ENCODE data around the gene C10orf105. TPM values are rescaled to one million over a fixed set of nuclear protein-coding genes. Genes with fewer than 3 reads are reported as not detected.

C10orf105 gene
- total and polyA plus RNA-seq, 2 donors from 2014 or later: 0.35 TPM; not detected in 1

DNA sequence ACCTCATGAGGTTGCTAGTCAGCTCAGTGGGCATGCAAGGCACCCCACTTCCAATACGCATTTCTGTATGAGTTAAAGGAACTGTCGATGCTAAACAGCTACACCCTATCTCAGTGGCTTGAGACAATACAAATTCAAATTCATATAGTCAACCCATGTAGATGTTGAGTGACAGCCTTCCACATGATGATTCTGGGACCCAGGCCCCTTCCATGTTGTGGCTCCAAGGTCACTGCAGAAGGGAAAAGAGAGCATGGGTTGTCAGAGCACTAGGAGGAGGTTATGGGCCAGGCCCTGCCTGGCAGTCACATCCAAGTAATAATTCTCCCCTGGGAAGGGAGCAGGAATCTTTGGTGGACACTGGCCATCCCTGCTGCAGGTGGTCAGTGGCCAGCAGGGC lies 28.2 kb downstream of the C10orf105 start:
- no peak for TF ChIP-seq CTCF (IDR thresholded peaks at IDR 0.05; ENCODE audit: borderline replicate concordance, extremely low read depth, insufficient read depth)
- Histone ChIP-seq H3K9ac (ENCODE audit: low read length in 3 of 3) (no peak overlapping the region), H3K4me3 (ENCODE audit: low read length in 3 of 3) (no peak overlapping the region), H3K27me3 (ENCODE audit: control insufficient read depth, insufficient read depth, low read length) (no peaks in the 10 kb centered on the region), H3K4me1 (ENCODE audit: control insufficient read depth in 2 of 3, insufficient read depth in 2 of 3, low read depth in 1 of 3, low read length in 3 of 3) (peaks cover 0 to 13% (median 2%) of the 10 kb centered on the region in 3 donors), H3K36me3 (ENCODE audit: control insufficient read depth in 2 of 3, insufficient read depth in 3 of 3, low read length in 3 of 3) (no peaks in the 10 kb centered on the region), H3K9me3 (ENCODE audit: control insufficient read depth in 2 of 3, insufficient read depth in 1 of 3, low read length in 3 of 3) (peaks cover 0 to 4% (median 0%) of the 10 kb centered on the region in 3 donors), H3K27ac (ENCODE audit: low read depth in 2 of 2, low read length in 2 of 2) (no peak overlapping the region)
- FAIRE-seq (no peak), DNase-seq (no peak)
- intact Hi-C loops (cut with DNase I): no loop called here

DNA sequence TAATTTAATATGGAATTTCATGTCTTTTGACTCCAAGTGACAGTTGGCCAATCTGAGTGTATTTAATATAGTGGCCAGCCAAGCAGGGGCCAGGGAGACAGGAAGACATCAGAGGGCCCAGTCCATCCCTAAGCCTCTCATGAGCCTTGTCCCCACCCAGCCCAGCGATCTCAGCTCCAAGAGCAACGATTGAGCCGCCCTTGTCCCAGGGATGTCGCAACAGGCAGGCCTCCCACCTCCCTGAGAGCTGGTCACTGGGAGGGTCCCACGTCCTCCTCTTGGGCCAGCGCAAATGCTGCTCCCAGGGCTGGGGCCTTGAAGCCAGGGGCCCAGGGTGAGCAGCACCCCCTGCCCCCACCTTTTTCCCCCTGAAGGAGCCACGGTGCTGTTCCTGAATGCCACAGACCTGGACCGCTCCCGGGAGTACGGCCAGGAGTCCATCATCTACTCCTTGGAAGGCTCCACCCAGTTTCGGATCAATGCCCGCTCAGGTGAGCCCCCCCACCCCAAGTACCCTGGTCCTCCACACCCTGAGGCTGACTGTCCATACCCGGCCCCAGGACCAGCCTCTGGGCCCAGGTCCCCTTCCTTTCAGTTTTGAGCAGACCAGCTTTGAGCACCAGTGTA lies 29.4 kb downstream of the C10orf105 start:
- FAIRE-seq: no peak
- H3K27me3 ChIP-seq (ENCODE audit: control insufficient read depth, insufficient read depth, low read length): no peaks in the 10 kb centered on the region
- no peaks in the 10 kb centered on the region for H3K36me3 ChIP-seq (ENCODE audit: control insufficient read depth in 2 of 3, insufficient read depth in 3 of 3, low read length in 3 of 3)
- H3K9me3 ChIP-seq (ENCODE audit: control insufficient read depth in 2 of 3, insufficient read depth in 1 of 3, low read length in 3 of 3): peaks cover 0 to 4% (median 0%) of the 10 kb centered on the region in 3 donors
- H3K4me3 ChIP-seq (ENCODE audit: low read length in 3 of 3): no peak overlapping the region
- no peak for TF ChIP-seq CTCF (IDR thresholded peaks at IDR 0.05; ENCODE audit: borderline replicate concordance, extremely low read depth, insufficient read depth)
- no peak overlapping the region for H3K9ac ChIP-seq (ENCODE audit: low read length in 3 of 3)
- H3K4me1 ChIP-seq (ENCODE audit: control insufficient read depth in 2 of 3, insufficient read depth in 2 of 3, low read depth in 1 of 3, low read length in 3 of 3): peaks cover 0 to 9% (median 0%) of the 10 kb centered on the region in 3 donors
- no peak for DNase-seq
- intact Hi-C loops (cut with DNase I): no loop called here
- H3K27ac ChIP-seq (ENCODE audit: low read depth in 2 of 2, low read length in 2 of 2): no peak overlapping the region

DNA sequence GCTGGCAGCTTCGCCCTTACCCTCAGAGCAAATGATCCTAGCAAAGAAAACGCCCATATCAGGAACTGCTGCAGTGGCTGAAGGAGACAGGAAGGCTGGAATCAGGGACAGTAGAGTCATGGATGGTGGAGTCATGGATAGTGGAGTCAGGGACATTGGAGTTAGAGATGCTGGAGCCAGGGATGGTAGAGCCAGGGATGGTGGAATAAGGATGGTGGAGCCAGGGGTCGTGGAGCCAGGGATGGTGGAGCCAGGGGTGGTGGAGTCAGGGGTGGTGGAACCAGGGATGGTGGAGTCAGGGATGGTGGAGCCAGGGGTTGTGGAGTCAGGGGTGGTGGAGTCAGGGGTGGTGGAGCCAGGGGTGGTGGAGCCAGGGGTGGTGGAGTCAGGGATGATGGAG lies 31.3 kb downstream of the C10orf105 start:
- no peak for TF ChIP-seq CTCF (IDR thresholded peaks at IDR 0.05; ENCODE audit: borderline replicate concordance, extremely low read depth, insufficient read depth)
- no peak overlapping the region for H3K27ac ChIP-seq (ENCODE audit: low read depth in 2 of 2, low read length in 2 of 2)
- FAIRE-seq: no peak
- H3K9me3 ChIP-seq (ENCODE audit: control insufficient read depth in 2 of 3, insufficient read depth in 1 of 3, low read length in 3 of 3): peaks cover 0 to 4% (median 0%) of the 10 kb centered on the region in 3 donors
- H3K36me3 ChIP-seq (ENCODE audit: control insufficient read depth in 2 of 3, insufficient read depth in 3 of 3, low read length in 3 of 3): no peaks in the 10 kb centered on the region
- no peaks in the 10 kb centered on the region for H3K27me3 ChIP-seq (ENCODE audit: control insufficient read depth, insufficient read depth, low read length)
- DNase-seq: no peak
- H3K4me3 ChIP-seq (ENCODE audit: low read length in 3 of 3): no peak overlapping the region
- H3K4me1 ChIP-seq (ENCODE audit: control insufficient read depth in 2 of 3, insufficient read depth in 2 of 3, low read depth in 1 of 3, low read length in 3 of 3): no peaks in the 10 kb centered on the region
- intact Hi-C loops (cut with DNase I): no loop called here
- H3K9ac ChIP-seq (ENCODE audit: low read length in 3 of 3): no peak overlapping the region

GRCh38 chr10:71687480-71687879 lies 32.1 kb downstream of the C10orf105 start:
- Histone ChIP-seq H3K9ac (ENCODE audit: low read length in 3 of 3) (no peak overlapping the region), H3K27ac (ENCODE audit: low read depth in 2 of 2, low read length in 2 of 2) (no peak overlapping the region), H3K9me3 (ENCODE audit: control insufficient read depth in 2 of 3, insufficient read depth in 1 of 3, low read length in 3 of 3) (peaks cover 0 to 4% (median 0%) of the 10 kb centered on the region in 3 donors), H3K4me1 (ENCODE audit: control insufficient read depth in 2 of 3, insufficient read depth in 2 of 3, low read depth in 1 of 3, low read length in 3 of 3) (no peaks in the 10 kb centered on the region), H3K36me3 (ENCODE audit: control insufficient read depth in 2 of 3, insufficient read depth in 3 of 3, low read length in 3 of 3) (no peaks in the 10 kb centered on the region), H3K27me3 (ENCODE audit: control insufficient read depth, insufficient read depth, low read length) (no peaks in the 10 kb centered on the region), H3K4me3 (ENCODE audit: low read length in 3 of 3) (no peak overlapping the region)
- intact Hi-C loops (cut with DNase I): no loop called here
- no peak for TF ChIP-seq CTCF (IDR thresholded peaks at IDR 0.05; ENCODE audit: borderline replicate concordance, extremely low read depth, insufficient read depth)
- FAIRE-seq (no peak), DNase-seq (no peak)
